Fibroblast of pulmonary artery (primary cell): ENCODE results near the gene KCNN3.
"Not testable (repeated sequence)": the region's sequence is repeated elsewhere in the genome, so short reads cannot be mapped to it uniquely, and the experiment has no call there.

ENCODE experiments used
- DNase-seq: peaks from one replicate; pipeline ENCODE4 v3.0.0-alpha.2; 2010; ENCODE audit warnings: low read depth
- H3K4me3 ChIP-seq: replicated peaks from 2 replicates; pipeline ENCODE4 v1.5.1; 2011; ENCODE audit warnings: low read depth, mild to moderate bottlenecking, control low read depth, low read length, moderate library complexity
- TF ChIP-seq, protein P1 (sequence below): IDR thresholded peaks from 2 replicates; pipeline ENCODE4 v1.5.1; 2011; ENCODE audit warnings: mild to moderate bottlenecking, control low read depth, low read length, inconsistent platforms; ENCODE audit errors: missing control alignments

Gene KCNN3

DNA sequence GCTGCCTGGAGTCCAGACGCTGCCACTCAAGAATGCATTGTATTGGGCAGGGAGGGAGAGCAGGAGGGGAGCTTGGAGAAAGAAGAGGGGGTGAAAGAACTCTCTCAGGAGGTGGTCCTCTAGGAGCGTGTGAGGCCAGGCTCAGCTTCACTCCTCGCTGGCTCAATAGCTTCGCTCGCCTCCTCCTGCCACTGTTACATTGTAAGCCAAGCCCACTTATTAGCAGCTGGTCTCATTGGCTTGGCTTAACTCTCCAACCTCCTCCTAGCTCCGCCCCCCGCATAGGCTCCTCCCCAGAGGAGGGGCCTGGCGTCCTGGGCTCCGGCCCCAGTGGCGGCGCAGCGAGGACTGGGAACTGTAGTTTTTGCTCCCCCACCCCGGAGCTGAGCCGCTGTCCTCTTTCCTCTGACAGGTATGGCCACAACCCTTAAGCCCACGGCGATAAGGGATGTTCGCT, at the start of gene KCNN3:
KCNN3 (minus strand) TSS at position 167 of the 457 bp plus-strand sequence. CDS start 317 bp downstream, outside the sequence.
- H3K4me3 ChIP-seq = peak within 1 kb of the TSS; percentile 34
- TF ChIP-seq, protein P1, sequence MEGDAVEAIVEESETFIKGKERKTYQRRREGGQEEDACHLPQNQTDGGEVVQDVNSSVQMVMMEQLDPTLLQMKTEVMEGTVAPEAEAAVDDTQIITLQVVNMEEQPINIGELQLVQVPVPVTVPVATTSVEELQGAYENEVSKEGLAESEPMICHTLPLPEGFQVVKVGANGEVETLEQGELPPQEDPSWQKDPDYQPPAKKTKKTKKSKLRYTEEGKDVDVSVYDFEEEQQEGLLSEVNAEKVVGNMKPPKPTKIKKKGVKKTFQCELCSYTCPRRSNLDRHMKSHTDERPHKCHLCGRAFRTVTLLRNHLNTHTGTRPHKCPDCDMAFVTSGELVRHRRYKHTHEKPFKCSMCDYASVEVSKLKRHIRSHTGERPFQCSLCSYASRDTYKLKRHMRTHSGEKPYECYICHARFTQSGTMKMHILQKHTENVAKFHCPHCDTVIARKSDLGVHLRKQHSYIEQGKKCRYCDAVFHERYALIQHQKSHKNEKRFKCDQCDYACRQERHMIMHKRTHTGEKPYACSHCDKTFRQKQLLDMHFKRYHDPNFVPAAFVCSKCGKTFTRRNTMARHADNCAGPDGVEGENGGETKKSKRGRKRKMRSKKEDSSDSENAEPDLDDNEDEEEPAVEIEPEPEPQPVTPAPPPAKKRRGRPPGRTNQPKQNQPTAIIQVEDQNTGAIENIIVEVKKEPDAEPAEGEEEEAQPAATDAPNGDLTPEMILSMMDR = no peak
- peak; percentile 91 for DNase-seq

DNA sequence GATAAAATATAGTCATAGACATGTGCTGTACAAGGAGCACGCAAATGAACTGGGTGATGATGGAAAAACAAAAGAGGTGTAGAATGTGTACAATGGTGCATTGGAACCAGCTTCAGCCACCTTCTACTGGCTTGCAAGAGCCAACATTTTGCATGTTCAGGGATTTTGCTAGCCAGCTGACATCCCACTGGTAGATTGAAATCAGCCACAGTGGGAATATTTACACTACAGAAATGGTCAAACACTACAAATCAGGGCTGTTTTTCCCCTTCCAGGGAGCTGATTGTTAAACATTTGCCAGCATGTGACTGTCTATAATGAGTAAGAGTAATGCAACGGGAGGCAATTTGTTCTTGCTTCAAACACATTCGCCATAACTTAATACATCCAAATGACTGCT, 43.2 kb upstream of the KCNN3 start:
- TF ChIP-seq, protein P1 = no peak
- H3K4me3 ChIP-seq = no peak overlapping the region
- DNase-seq = no peak

DNA sequence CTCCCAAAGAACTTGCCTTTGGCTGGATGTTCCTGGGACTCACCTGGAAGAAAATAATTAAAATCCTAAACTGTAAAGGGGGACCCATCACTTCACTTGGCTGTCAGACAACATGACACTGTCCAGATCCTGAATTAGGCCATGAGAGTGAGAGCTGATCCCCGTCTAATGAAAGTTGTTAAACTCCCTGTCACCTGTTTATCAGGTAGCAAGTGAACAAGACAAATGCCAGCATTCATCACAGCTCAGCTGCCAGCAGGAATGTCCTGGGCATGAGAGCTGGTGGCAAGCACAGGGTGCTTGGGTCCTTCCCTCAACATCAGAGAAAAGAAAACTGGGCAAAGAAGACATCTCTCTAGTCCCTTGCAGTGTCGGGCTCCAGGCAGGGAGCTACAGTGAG, 42.7 kb upstream of the KCNN3 start:
- TF ChIP-seq, protein P1 = no peak
- no peak for DNase-seq
- H3K4me3 ChIP-seq = no peak overlapping the region

DNA sequence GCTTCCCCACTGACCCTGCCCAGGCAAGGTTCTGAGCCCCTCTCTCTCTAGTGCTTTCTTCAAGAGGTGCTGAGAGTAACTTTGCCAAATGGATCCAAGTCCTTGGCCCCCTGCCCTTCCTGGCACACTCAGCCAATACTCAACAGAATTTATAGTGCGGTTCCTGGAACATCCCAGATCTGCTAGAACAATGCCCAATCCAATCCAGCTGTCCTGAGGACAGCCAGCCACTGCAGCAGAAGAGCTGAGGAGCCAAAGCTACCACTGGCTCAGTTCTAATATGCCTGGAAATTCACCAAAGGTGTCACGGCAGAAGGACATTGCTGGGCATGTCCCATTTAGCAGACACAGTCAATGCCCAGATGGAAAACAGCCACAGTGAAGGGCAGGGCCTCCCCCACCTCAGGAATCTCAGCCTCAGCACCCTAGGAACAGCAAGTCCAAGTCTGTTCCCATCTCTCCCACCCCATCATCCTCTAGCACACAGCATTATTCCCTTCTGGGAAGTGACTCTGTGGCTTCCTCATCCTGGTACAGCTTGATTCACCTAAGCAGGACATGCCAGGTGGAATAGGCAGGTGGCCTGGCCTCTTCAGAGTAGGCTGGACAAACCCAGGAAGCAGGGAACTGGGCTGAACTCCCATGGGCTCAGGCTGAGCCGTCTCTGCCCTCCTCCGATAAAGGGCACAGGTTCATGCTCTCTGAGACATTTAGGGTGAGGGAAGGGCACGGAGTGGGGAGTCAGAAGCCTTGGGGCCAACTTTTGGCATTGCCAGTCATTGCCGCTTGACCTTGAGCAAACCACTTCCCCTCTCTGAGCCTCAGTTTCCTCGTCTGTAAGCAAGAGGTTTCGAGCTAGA, 41.8 kb upstream of the KCNN3 start:
- TF ChIP-seq, protein P1 = no peak
- H3K4me3 ChIP-seq = no peak overlapping the region
- DNase-seq = no peak

DNA sequence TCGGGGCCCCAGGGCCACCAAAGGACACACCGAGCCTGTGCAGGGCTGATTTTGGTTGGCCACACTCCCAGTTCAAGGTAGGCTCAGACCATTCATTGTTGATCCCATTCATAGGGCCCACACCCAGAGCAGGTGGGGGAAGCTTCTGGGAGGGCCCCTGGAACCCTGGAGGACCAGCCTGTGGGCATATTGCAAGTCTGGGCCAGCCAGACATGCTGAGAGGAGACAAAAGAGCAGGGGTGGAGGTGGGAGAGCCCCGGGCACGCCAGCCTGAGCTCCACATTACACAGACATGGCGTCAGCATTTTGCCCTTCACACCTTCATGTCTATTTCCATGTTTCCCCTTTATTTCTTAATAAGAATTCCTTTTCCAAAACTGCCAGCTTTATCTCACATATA, 40.8 kb upstream of the KCNN3 start:
- TF ChIP-seq, protein P1 = no peak
- DNase-seq = no peak
- H3K4me3 ChIP-seq = no peak overlapping the region

DNA sequence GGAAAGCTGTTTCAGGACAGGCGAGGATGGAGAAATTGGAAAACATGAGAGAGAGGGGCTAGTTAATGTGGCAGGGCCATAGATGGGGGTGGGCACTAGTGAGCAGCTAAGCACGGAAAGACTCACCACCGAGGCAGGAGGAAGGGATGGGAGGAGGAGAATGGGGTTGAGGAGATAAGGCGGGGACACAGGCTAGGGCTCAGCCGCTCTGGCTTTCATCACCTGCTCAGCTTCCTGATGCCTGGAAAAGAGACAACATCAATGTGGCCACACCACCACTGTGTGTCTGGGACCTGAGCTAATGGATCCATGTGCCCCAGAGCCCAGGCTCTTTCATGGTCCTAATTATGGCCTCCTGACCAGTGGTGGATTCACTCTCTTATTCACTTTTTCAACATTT, 38.9 kb upstream of the KCNN3 start:
- no peak overlapping the region for H3K4me3 ChIP-seq
- TF ChIP-seq, protein P1 = no peak
- DNase-seq = no peak

DNA sequence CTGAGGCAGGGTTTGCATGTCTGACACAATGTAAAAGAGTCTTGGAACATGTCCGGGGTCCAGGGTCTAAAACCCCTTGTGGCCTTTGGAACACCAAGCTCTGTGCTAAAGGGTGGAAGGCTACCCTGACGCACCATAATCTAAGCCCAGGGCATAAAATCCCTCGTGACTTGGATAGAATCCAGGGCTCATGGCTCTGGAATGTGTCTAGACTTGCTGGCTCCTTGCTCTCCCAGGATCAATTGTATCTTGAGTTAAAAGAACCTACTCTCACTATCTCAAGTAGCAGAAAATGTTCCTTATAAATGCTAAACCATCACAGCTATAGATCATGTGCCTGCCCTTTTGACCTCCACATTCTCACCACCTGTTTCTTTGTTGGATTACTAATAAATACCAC, 38.0 kb upstream of the KCNN3 start:
- H3K4me3 ChIP-seq, DNase-seq: not testable (repeated sequence)
